Hematopoietic multipotent progenitor cell treated with erythropoietin and hydrocortisone succinate and interleukin-3 and kit ligand, for 15 days (in vitro differentiated cells): Measurements from ENCODE around the gene FOXA2.

Source experiments
- DNase-seq: peaks from one replicate; pipeline ENCODE4 v3.0.0-alpha.2; 2015; ENCODE audit warnings: low spot score

FOXA2 gene

GRCh38 chr20:22583773-22584521, 425 bp downstream of the FOXA2 start:
- no peak for DNase-seq

- DNase-seq = no peak
These were observed 1.2 kb downstream of the FOXA2 start for GRCh38 chr20:22582964-22583772.

GRCh38 chr20:22582386-22582963, 1.9 kb downstream of the FOXA2 start:
- DNase-seq = no peak

GRCh38 chr20:22581437-22582385, 2.7 kb downstream of the FOXA2 start:
- no peak for DNase-seq

- no peak for DNase-seq
These were observed 4.4 kb downstream of the FOXA2 start for GRCh38 chr20:22579711-22580697.

- DNase-seq = no peak
These were observed 5.3 kb downstream of the FOXA2 start for GRCh38 chr20:22579119-22579427.

- DNase-seq = no peak
These were observed 5.9 kb downstream of the FOXA2 start for GRCh38 chr20:22578221-22579118.

GRCh38 chr20:22577515-22578220, 6.7 kb downstream of the FOXA2 start:
- DNase-seq = no peak

- DNase-seq = no peak
These were observed 7.4 kb downstream of the FOXA2 start for GRCh38 chr20:22576733-22577514.

GRCh38 chr20:22576273-22576672, 8.1 kb downstream of the FOXA2 start:
- DNase-seq = no peak

GRCh38 chr20:22575737-22576136, 8.6 kb downstream of the FOXA2 start:
- no peak for DNase-seq

- DNase-seq = no peak
These were observed 9.2 kb downstream of the FOXA2 start for GRCh38 chr20:22575087-22575721.

- DNase-seq = no peak
These were observed 9.8 kb downstream of the FOXA2 start for GRCh38 chr20:22574545-22575086.

- no peak for DNase-seq
These were observed 11.9 kb downstream of the FOXA2 start for GRCh38 chr20:22572491-22572890.

GRCh38 chr20:22572023-22572422, 12.3 kb downstream of the FOXA2 start:
- DNase-seq = no peak

GRCh38 chr20:22569353-22569752, 15.0 kb downstream of the FOXA2 start:
- DNase-seq = no peak

GRCh38 chr20:22568872-22569344, 15.5 kb downstream of the FOXA2 start:
- DNase-seq = no peak
